WTC11 (cell line): ENCODE results near the gene NEURL1B. TPM values are rescaled to one million over a fixed set of nuclear protein-coding genes. Genes with fewer than 3 reads are reported as not detected.

ENCODE experiments used
- ATAC-seq: fragments of 200-7000 bp; cut with Tn5 transposase; 2 replicates; pipeline ENCODE4 v1.10.0; 2021; ENCODE audit warnings: mild to moderate bottlenecking, moderate library complexity
- CTCF ChIA-PET: fragments of 300-600 bp; sonication (Branson Sonifier 250); formaldehyde crosslinking; loops from one replicate; lab custom pipeline; 2021; ENCODE audit warnings: antibody characterized with exemption; lab: Charles Lee
- POLR2A ChIA-PET: fragments of 350-600 bp; sonication (Branson Sonifier 250); formaldehyde crosslinking; loops from one replicate; lab custom pipeline; 2021; ENCODE audit warnings: antibody characterized with exemption; lab: Charles Lee
- DNase-seq: peaks from one replicate; pipeline ENCODE4 v3.0.0; 2021; ENCODE audit warnings: low spot score
- H3K27ac Mint-ChIP-seq: 2 replicates; pipeline ENCODE4 v1.8.0; 2021; ENCODE audit warnings: mixed read lengths
- H3K27me3 Mint-ChIP-seq: 2 replicates; pipeline ENCODE4 v1.8.0; 2021; ENCODE audit warnings: low read depth, mild to moderate bottlenecking, moderate library complexity, mixed read lengths
- H3K36me3 Mint-ChIP-seq: 2 replicates; pipeline ENCODE4 v1.8.0; 2021; ENCODE audit warnings: mixed read lengths
- H3K4me1 Mint-ChIP-seq: 2 replicates; pipeline ENCODE4 v1.8.0; 2022; ENCODE audit warnings: mixed read lengths
- H3K4me3 Mint-ChIP-seq: 2 replicates; pipeline ENCODE4 v1.8.0; 2021; ENCODE audit warnings: mild to moderate bottlenecking, moderate library complexity, mixed read lengths
- H3K9me3 Mint-ChIP-seq: 2 replicates; pipeline ENCODE4 v1.8.0; 2021; ENCODE audit warnings: mixed read lengths
- ARID4B ChIP-seq: sonication (generic); formaldehyde crosslinking; IDR thresholded peaks from 2 replicates; pipeline ENCODE4 v1.8.0; 2023; ENCODE audit warnings: missing genetic modification reagents, mild to moderate bottlenecking, borderline replicate concordance
- CREB1 ChIP-seq: sonication (generic); formaldehyde crosslinking; IDR thresholded peaks from 2 replicates; pipeline ENCODE4 v1.8.0; 2023; ENCODE audit warnings: mild to moderate bottlenecking, missing genetic modification reagents
- ELF4 ChIP-seq: sonication (generic); formaldehyde crosslinking; IDR thresholded peaks from 2 replicates; pipeline ENCODE4 v1.8.1; 2022; ENCODE audit warnings: low read depth, mild to moderate bottlenecking, moderate library complexity, missing genetic modification reagents
- EMX1 ChIP-seq: fragments of 250-450 bp; sonication (Bioruptor Pico); IDR thresholded peaks from 2 replicates; pipeline ENCODE4 v1.8.0; 2021; ENCODE audit warnings: mild to moderate bottlenecking
- ERG ChIP-seq: fragments of 250-450 bp; sonication (Bioruptor Pico); IDR thresholded peaks from 2 replicates; pipeline ENCODE4 v1.8.0; 2021; ENCODE audit warnings: mild to moderate bottlenecking
- ETV6 ChIP-seq: sonication (generic); formaldehyde crosslinking; IDR thresholded peaks from 2 replicates; pipeline ENCODE4 v1.8.1; 2022; ENCODE audit warnings: mild to moderate bottlenecking, missing genetic modification reagents
- FOXJ3 ChIP-seq: sonication (generic); formaldehyde crosslinking; IDR thresholded peaks from 2 replicates; pipeline ENCODE4 v1.9.0; 2021; ENCODE audit warnings: missing genetic modification reagents, mild to moderate bottlenecking, borderline replicate concordance
- HMGA2 ChIP-seq: fragments of 250-450 bp; sonication (Bioruptor Pico); IDR thresholded peaks from 2 replicates; pipeline ENCODE4 v1.4.0; 2021; ENCODE audit warnings: mild to moderate bottlenecking, moderate library complexity
- JUN ChIP-seq: sonication (generic); formaldehyde crosslinking; IDR thresholded peaks from 2 replicates; pipeline ENCODE4 v1.8.0; 2023; ENCODE audit warnings: mild to moderate bottlenecking, missing genetic modification reagents
- MAX ChIP-seq: sonication (generic); formaldehyde crosslinking; IDR thresholded peaks from 2 replicates; pipeline ENCODE4 v1.8.0; 2022; ENCODE audit warnings: mild to moderate bottlenecking, missing genetic modification reagents
- MXD4 ChIP-seq: fragments of 250-450 bp; sonication (Bioruptor Pico); IDR thresholded peaks from 2 replicates; pipeline ENCODE4 v1.8.0; 2021; ENCODE audit warnings: mild to moderate bottlenecking, moderate library complexity, borderline replicate concordance
- NFYB ChIP-seq: sonication (generic); formaldehyde crosslinking; conservative IDR thresholded peaks from 2 replicates; pipeline ENCODE4 v1.8.0; 2022; ENCODE audit warnings: low read depth, missing genetic modification reagents
- NR1H2 ChIP-seq: sonication (generic); formaldehyde crosslinking; IDR thresholded peaks from 2 replicates; pipeline ENCODE4 v1.9.0; 2021; ENCODE audit warnings: mild to moderate bottlenecking, moderate library complexity, missing genetic modification reagents
- NR3C1 ChIP-seq: sonication (generic); formaldehyde crosslinking; conservative IDR thresholded peaks from 2 replicates; pipeline ENCODE4 v1.8.1; 2023; ENCODE audit warnings: low read depth, mild to moderate bottlenecking, missing genetic modification reagents
- SMAD4 ChIP-seq: sonication (generic); formaldehyde crosslinking; IDR thresholded peaks from 2 replicates; pipeline ENCODE4 v1.8.0; 2022; ENCODE audit warnings: mild to moderate bottlenecking, missing genetic modification reagents
- STAT6 ChIP-seq: sonication (generic); formaldehyde crosslinking; conservative IDR thresholded peaks from 2 replicates; pipeline ENCODE4 v1.8.1; 2023; ENCODE audit warnings: mild to moderate bottlenecking, low read depth, missing genetic modification reagents, moderate library complexity
- TEAD1 ChIP-seq: sonication (generic); formaldehyde crosslinking; IDR thresholded peaks from 2 replicates; pipeline ENCODE4 v1.8.0; 2022; ENCODE audit warnings: mild to moderate bottlenecking, missing genetic modification reagents
- ZBTB21 ChIP-seq: sonication (generic); formaldehyde crosslinking; IDR thresholded peaks from 2 replicates; pipeline ENCODE4 v1.8.1; 2023; ENCODE audit warnings: mild to moderate bottlenecking, missing genetic modification reagents, borderline replicate concordance
- ZNF138 ChIP-seq: sonication (generic); formaldehyde crosslinking; conservative IDR thresholded peaks from 2 replicates; pipeline ENCODE4 v1.8.1; 2022; ENCODE audit warnings: mild to moderate bottlenecking, moderate library complexity, missing genetic modification reagents
- ZNF396 ChIP-seq: fragments of 250-450 bp; sonication (Bioruptor Pico); IDR thresholded peaks from 2 replicates; pipeline ENCODE4 v1.8.0; 2021; ENCODE audit warnings: mild to moderate bottlenecking, moderate library complexity, borderline replicate concordance
- ZNF532 ChIP-seq: fragments of 250-450 bp; sonication (Bioruptor Pico); IDR thresholded peaks from 2 replicates; pipeline ENCODE4 v1.9.0; 2021; ENCODE audit warnings: mild to moderate bottlenecking, borderline replicate concordance
- total RNA-seq: library from RNA; stranded (reverse); gene quantifications from 3 replicates; pipeline ENCODE4 v1.2.3, GENCODE V29; 2021

Gene NEURL1B
- total RNA-seq, 1 experiment from 2014 or later: 9.8 TPM

GRCh38 chr5:172659909-172660628 is 19.0 kb downstream of the NEURL1B start (continued):
- no peak for TF ChIP-seq STAT6
- TF ChIP-seq EMX1 (CRISPR knock-in tag): no peak

GRCh38 chr5:172660974-172661373 is 19.9 kb downstream of the NEURL1B start:
- CTCF ChIA-PET: interaction anchor here (1.6 kb wide), 1 partner anchor 82 kb away, joined by 3 read pairs; no protein-coding TSS in a partner anchor
- Mint-ChIP-seq H3K9me3 (peaks cover 10% of the 10 kb centered on the region), H3K36me3 (peaks cover 9% of the 10 kb centered on the region), H3K27me3 (peaks cover 9% of the 10 kb centered on the region), H3K4me1 (peaks cover 11% of the 10 kb centered on the region), H3K4me3 (no peak overlapping the region)
- no peak for DNase-seq
- no peak for TF ChIP-seq ERG (CRISPR knock-in tag)
- TF ChIP-seq, all 79 proteins: peak for 0
- H3K27ac Mint-ChIP-seq: no peak overlapping the region
- POLR2A ChIA-PET: interaction anchor here (1.6 kb wide), 1 partner anchor 75 kb away, joined by 4 read pairs; no protein-coding TSS in a partner anchor
- no peak for ATAC-seq

- Mint-ChIP-seq H3K36me3 (peaks cover 6% of the 10 kb centered on the region), H3K27ac (no peak overlapping the region), H3K4me1 (peaks cover 11% of the 10 kb centered on the region), H3K9me3 (peaks cover 6% of the 10 kb centered on the region), H3K27me3 (peaks cover 6% of the 10 kb centered on the region), H3K4me3 (no peak overlapping the region)
- DNase-seq: no peak
- POLR2A ChIA-PET: no interaction called here
- no peak for ATAC-seq
- no peak for TF ChIP-seq ARID4B (CRISPR knock-in tag)
- no peak for TF ChIP-seq FOXJ3
- TF ChIP-seq NR1H2 (CRISPR knock-in tag): no peak
- TF ChIP-seq HMGA2 (CRISPR knock-in tag): no peak
- TF ChIP-seq ZBTB21: no peak
- no peak for TF ChIP-seq MXD4 (CRISPR knock-in tag)
- TF ChIP-seq NFYB: no peak
- no peak for TF ChIP-seq ZNF532
- no peak for TF ChIP-seq CREB1 (CRISPR knock-in tag)
- no peak for TF ChIP-seq NR3C1 (CRISPR knock-in tag)
- TF ChIP-seq TEAD1 (CRISPR knock-in tag): no peak
- TF ChIP-seq ZNF396 (CRISPR knock-in tag): no peak
- no peak for TF ChIP-seq MAX (CRISPR knock-in tag)
- no peak for TF ChIP-seq ELF4 (CRISPR knock-in tag)
- no peak for TF ChIP-seq ZNF138 (CRISPR knock-in tag)
- no peak for TF ChIP-seq SMAD4 (CRISPR knock-in tag)
- no peak for TF ChIP-seq JUN
- TF ChIP-seq ETV6: no peak
- CTCF ChIA-PET: no interaction called here
These were observed 20.5 kb downstream of the NEURL1B start for GRCh38 chr5:172661526-172661925.
